Fibroblast of skin of left biceps (primary cell): Measurements from ENCODE around the gene FBLIM1.

Experiments
- DNase-seq, 2 experiments: peaks; one replicate each; pipeline ENCODE4 v3.0.0-alpha.2; 2013; ENCODE audit warnings: low read depth in 2 of 2

Gene FBLIM1

DNA sequence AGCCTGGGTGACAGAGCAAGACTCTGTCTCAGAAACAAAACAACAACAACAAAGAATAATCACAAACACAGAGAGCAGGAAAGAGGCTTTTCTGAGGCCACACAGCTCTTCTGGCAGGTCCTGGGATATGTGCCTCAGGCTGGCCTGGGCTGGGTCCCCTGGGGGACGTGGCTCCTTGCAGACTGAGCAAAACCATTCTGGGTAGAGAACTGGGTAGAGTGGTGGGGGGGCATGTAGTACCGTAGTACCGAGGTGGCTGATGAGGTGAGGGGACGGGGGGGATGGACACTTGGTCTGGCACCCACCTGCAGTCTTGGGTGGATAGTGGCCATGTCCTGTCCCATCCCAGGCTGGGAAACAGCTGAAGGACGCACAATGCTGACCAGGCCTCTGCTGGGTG, 10.3 kb upstream of the FBLIM1 start:
- DNase-seq: no peak

DNA sequence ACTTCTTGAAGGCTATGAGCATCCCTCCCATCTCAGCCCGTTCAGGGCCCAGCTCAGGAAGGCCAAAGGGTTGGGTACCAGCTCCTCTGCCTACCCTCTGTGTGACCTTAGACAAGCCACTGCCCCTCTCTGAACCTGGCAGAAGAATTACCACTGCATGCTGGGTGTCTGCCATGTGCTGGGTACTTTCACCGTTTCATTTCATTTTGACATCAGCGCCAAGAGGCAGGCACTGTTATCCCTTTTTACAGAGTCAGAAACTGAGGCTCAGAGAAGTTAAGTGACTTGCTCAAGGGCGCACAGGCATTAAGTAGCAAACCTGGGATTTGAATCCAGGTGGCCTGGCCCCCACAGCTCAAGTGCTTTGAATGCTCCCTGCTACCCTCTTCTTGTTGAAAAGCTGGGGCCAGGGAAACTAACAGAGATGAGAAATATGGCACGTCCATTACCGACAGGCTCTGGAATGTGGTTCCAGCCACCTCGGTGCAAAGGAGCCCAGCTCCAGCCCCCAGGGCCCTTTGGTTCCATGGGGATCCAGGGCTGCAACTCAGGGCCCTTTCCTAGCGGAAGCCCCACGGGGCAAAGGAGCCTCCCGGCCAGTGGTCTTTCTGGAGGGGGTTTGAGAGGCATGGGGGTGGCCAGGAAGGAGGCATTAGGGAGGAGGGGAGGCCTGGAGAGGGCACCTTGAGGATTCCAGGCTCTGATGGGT, 9.8 kb upstream of the FBLIM1 start:
- no peak for DNase-seq

DNA sequence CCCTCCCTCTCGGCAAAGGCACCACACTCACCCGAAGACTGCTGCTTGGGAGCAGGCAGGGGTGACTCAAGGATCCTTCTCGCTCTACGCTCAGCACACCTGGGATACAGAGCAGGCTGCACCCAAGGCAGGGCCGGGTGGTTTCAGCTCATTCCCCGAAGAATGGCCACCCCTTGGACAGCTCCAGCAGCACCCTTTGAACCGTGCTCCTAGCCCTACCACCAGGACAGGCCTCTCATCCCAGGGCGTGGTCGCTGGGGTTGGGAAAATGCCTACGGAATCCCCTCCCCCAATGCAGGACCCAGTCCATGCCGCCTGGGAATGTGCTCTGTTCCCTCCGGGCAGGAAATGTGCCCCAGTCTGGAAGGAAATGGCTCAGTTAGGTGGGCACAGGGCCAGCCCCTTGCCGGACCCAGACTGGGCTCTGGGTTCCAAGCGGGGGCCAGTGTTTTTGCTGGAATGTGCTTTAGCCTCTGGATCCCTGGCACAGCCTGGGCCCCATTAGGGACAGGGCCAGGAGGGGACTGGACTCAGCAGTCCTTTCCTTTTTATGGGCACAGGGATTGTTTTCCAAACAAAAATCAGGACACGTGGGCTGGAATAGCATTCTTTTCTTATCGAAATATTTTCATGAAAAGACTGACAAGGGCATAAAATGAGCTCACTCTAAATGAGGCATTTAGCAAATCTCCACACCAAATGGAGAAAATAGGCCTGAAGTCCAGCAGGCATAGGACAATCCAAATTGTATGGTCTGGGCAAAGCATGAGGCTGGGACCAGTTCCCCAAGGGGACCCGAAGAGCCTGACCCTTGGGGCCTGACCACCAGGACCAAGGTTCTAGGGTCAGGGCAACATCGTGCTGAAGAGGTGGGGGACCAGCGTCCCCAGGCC, 8.9 kb upstream of the FBLIM1 start:
- no peak for DNase-seq

DNA sequence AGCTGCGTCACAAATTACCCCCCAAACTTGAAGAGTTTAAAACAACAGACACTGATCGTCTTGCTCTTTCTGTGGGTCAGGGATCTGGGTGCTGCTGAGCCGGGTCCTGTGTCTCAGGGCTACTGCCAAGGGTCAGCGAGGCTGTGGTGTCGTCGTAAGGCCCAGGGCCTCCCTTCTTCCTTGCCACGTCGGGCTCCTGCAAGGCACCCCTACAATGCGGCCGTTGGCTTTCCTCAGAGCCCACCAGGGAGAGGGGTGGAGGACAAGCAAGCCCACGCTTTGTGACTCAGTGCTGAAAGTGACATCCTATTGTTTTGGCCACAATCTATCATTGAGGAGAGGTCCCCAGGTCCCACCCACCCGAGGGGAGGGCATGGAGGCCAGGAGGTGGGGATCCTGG, 7.7 kb upstream of the FBLIM1 start:
- no peak for DNase-seq

- no peak for DNase-seq
These were observed 6.9 kb upstream of the FBLIM1 start for GRCh38 chr1:15751717-15752116.

DNA sequence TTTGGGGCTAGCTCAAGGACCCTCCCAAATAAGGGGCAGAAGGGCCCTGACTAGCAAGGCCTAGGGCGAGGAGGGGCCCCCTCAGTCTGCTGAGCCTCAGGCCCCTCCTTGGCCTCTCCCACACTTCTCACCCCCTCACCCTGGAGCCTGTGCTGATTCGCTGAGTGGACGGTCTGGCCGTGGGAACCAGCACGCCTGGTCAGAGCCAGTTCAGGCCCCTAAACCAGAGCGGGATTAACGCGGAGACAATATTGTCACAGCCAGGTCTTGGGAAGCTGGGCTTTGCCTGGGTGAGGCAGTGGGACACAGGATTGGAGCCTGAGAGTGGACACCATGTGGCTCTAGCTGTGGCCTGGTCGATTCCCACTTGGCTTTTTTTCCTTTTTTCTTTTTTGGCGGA, 4.8 kb upstream of the FBLIM1 start:
- no peak for DNase-seq

DNA sequence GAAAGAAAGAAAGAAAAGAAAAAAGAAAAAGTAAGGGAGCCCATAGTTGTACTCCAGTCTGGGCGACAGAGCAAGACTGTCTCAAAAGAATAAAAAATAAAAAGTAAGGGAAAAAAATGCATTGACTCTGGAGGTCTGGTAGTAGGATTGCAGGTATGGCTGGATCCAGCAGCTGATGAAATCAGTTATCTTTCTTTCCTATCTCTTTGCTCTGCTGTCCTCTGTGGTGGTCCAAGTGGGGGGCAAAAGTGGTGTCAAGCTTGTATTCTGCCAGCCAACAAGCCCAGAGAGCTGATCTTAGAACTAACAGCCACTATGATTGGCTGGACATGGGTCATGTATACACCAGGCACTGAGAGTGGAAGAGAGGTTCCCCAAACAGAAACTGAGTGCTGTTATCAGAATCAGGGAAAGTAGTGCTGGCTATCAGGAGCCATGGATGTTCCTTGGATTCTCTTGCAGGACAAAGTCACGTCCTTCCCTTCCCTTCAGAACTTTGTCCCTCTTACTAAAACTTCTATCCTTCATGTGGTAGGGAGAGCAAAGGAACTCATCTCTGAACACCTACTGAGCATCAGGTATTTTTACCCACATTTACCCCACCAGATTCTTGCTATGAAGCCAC, 3.5 kb upstream of the FBLIM1 start:
- no peak for DNase-seq

- DNase-seq: no peak
These were observed 3.0 kb upstream of the FBLIM1 start for GRCh38 chr1:15755646-15756040.

DNA sequence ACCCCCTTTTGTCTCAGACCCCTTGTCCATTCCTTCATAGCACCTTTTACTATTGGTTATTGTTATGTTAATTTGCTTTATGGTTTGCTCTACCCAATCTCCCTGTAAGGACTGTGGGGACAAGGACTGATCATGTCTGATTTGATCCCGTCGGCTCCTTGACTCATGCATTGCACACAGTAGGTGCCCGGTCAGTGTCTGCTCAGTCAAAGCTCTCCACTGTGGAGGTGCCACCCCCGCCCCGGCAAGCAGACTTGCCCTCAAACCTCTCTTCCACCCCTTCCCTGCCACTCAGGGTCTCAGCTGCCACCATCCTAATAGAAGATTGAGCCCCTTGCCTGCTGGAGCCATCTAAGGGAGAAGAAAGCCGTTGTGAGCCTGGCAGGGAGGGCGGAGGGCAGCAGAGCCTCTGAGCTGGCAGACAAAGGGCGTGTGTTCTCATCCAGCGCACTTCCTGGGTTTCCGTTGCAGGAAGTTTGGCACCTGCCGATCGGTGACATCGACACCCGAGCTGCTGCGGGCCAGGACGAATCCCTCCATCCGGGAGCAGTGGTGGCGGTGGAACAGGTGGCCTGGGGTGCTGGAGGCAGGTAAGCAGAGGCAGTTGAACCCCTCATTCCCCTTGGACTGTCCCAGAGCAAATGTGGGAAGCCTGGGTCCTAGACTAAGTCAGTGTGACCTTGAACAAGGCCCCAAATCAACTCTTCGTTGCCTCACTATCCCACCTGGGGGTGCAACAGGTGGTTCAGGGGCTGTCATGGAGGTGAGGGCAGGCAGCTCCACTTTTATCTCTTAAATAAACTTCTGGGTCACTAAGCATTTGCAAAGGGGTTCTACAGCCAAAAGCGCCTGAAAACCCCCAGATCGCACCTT, 2.2 kb upstream of the FBLIM1 start:
- DNase-seq: no peak

DNA sequence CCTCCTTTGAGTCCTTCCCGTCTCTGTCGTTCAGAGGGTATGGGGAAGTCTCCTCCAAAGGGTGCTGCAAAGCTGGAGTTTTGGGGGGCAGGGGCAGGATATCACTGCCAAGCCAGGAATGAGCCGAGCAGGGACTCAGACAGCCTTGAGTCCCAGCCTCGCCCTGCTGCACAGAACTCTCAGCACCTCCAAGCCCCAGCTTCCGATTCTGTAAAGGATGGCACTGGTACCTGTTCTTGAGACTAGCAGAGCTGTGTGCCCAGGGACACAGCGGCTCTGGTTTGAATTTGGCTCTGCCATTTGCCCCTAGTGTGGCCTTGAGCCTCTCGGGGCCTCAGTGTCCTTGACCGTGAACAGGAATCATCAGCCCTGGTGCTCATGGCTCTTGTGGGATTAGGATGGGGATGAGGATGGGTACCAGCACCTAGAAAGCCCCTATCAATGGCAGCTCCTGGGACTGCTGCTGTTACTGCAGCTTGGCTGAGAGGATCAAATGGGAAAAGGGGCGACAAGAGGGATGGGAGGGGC, 1.5 kb upstream of the FBLIM1 start:
- no peak for DNase-seq

DNA sequence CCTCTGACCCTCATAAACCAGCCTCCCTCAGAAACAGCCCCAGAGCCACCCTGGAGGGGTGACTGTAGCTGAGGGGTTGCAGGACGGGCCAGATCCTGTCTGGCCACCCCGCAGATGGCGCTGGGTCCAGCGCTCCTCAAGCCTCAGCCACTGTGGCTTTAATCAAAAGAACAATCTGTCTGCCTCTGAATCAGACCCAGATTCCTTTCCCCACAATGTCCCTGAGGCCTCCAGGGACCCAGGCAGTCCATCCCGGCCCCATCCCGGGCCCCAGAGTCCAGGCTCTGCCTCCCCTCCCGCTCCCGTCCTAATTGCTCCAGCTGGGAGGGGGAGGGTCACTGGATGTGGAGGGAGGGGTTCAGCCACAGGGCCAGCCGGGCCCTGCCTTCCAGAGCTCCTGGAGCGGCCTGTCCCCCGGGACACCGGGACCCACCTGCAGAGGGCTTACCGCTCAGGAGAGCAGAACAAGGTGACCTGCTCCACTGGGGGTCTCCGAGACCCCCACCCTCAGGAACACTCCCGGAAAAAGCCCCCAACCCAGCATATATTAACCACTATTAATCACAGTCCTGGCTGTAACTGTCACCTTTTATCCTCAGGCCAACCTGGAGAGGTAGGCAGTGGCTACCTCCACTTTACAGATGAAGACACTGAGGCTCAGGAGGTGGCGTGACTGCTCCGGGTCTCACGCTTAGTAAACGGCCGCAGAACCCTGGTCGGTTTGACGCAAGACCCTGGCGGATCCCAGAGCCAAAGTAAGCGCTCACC, 836 bp upstream of the FBLIM1 start:
- no peak for DNase-seq

DNA sequence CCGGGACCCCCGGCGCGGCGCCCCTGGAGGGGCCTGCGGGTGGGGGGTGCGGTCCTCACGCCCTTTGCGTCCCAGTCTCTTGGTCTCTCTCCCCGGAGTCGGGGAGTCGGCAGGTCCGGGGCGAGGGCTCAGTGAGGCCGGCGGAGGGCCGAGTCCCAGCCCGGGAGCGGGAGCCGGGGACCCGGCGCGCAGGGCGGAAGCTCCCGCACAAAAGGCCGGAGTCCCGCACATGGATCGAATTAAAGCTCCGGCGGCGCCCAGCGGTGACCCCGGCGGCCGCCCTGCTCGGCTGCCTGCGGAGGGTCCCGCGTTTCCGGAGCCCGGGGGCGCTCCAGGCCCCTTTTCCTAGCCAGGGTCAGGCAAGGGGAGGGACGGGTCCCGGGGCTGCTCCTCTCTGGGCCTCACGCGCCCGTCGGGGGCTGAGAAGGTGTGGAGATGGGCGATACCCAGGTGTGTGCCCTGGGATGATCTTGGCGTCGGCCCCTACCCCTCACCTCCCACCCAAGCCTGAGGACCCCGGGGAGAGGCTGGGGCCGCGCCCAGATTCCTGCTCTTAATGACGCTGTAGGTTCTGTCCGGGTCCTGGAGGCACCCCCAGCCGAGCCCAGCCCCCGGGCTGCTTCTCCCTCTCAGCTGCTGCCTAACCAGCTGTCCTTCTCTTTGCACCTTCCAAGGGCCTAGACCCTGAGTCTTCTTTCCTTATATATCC, 512 bp downstream of the FBLIM1 start:
- no peak for DNase-seq

- no peak for DNase-seq
These were observed 2.1 kb downstream of the FBLIM1 start for GRCh38 chr1:15760520-15761211.

DNA sequence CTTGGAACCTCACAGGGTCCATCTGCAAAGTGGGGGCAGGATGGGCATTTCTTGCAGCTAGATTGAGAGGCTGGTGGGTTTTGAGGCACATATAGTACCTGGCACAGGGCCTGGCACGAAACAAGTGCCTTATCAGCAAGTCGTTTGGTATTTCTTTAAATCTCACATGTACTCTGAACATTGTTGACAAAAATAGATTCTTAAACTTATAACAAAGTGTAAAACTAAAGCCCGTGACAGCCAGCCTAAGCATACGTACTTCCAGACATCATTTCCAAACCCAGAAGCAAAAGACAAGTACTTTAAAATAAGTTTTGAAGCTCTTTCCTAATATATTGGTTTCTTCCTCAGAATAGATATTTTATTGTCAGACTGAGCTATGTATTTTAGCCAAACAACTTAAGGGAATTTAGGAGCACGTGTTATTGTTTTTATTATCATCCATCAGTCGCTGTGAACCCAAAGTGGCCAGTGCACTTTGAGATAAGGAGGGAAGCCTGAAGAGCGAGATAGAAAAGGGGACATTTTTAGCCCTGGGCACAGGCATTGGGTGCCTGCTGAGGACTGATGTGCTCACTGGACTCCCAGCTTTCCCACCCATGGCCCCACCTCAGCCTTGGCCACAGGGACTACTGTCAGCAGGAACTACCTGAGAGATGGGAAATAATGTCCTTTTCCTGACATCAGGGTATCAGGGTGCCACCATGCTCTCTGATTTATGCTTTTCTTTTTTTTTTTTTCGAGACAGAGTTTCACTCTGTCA, 3.0 kb downstream of the FBLIM1 start:
- DNase-seq: no peak

DNA sequence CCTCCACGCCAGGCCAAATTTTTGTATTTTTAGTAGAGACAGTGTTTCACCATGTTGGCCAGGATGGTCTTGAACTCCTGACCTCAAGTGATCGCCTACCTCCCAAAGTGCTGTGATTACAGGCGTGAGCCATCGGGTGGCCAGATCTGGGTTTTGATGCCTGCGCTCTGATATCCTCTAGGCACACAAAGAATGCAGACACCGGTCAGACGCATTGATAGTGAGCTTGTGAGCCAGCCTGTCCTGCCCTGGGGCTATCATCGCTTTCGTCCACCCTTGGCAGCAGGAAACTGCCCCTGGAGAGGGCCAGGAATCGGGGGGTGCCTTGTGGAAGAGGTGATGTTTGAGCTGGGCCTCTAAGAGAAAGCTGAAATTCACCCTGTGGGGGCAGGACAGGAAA, 4.0 kb downstream of the FBLIM1 start:
- no peak for DNase-seq

DNA sequence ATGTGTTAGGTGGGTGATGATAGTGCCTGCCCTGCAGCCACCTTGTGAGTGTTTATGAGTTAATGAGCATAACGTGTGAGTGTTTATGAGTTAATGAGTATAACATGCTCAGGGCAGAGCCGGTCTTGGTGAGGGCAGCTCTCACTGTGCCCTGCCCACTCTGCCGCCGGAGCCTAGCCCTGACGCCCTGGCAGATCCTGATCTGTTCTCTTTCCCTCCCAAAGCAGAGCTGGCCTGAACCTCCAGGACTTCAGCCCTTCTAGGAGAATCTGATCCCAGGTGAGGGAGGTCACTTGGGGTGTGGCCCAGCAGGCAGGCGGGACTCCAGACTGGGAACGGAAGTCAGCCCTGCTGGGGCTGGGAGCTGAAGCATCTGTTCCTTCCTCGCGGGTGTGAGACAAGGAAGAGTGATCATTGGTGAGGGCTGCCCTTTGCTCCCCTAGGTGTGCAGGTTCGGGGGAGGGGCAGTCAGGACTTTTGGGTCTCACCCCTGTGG, 5.7 kb downstream of the FBLIM1 start:
- DNase-seq: no peak

GRCh38 chr1:15764890-15765289, 6.3 kb downstream of the FBLIM1 start:
- no peak for DNase-seq

- DNase-seq: no peak
These were observed 7.0 kb downstream of the FBLIM1 start for GRCh38 chr1:15765495-15766194.
